A549 (cell line): ENCODE data around the gene ARHGEF1. TPM values are rescaled to one million over a fixed set of nuclear protein-coding genes. Genes with fewer than 3 reads are reported as not detected.

Experiments
- ATAC-seq, 2 experiments: fragments of 200-7000 bp in 1 of 2; fragments of >200 bp in 1 of 2; cut with Nextera tagmentation in 1 of 2; cut with Tn5 transposase in 1 of 2; 3 replicates each; pipeline versions ENCODE4 v1.8.0 to v1.9.1; 2018 to 2020; ENCODE audit warnings: mild to moderate bottlenecking in 1 of 2, moderate library complexity in 1 of 2
- CTCF ChIA-PET: fragments of 300-600 bp; sonication (Branson Sonifier 250); formaldehyde crosslinking; extraction: SDS; loops from one replicate; lab custom pipeline; 2021; ENCODE audit warnings: antibody characterized with exemption, inconsistent platforms; lab: Yijun Ruan, JAX
- POLR2A ChIA-PET: fragments of 350-600 bp; formaldehyde crosslinking; extraction: SDS; loops from one replicate; lab custom pipeline; 2021; ENCODE audit warnings: antibody characterized with exemption, inconsistent platforms; lab: Yijun Ruan, JAX
- DNase-seq, 2 experiments: peaks; one replicate each; pipeline versions ENCODE4 v3.0.0 to v3.0.0-alpha.2; 2011 to 2016; ENCODE audit warnings: low read depth in 1 of 2, low spot score in 1 of 2
- FAIRE-seq: peaks from 2 replicates; lab custom pipeline; 2011; peaks lifted over from hg19 to GRCh38; lab: Jason Lieb, UNC
- H3K27ac ChIP-seq, 2 experiments: fragments of >200 bp; sonication (Bioruptor Twin); formaldehyde crosslinking; 3 replicates each; pipeline ENCODE4 v1.5.1; 2016 to 2017
- H3K4me1 ChIP-seq: fragments of >200 bp; sonication (Bioruptor Twin); formaldehyde crosslinking; 3 replicates; pipeline ENCODE4 v1.6.1; 2016
- H3K4me2 ChIP-seq: fragments of >200 bp; sonication (Bioruptor Twin); formaldehyde crosslinking; 3 replicates; pipeline ENCODE4 v1.6.1; 2016
- H3K4me3 ChIP-seq: fragments of >200 bp; sonication (Bioruptor Twin); formaldehyde crosslinking; 3 replicates; pipeline ENCODE4 v1.5.1; 2016
- H3K9me3 ChIP-seq: fragments of >200 bp; sonication (Bioruptor Twin); formaldehyde crosslinking; 3 replicates; pipeline ENCODE4 v1.6.1; 2016
- BCL3 ChIP-seq: fragments of >200 bp; sonication (Bioruptor Twin); formaldehyde crosslinking; IDR thresholded peaks from 3 replicates; pipeline ENCODE4 v1.6.1; 2016
- CBX8 ChIP-seq: fragments of 200-600 bp; sonication (generic); IDR thresholded peaks from 2 replicates; pipeline ENCODE4 v1.6.1; 2016
- CEBPB ChIP-seq, 2 experiments: fragments of >200 bp in 1 of 2; sonication (Bioruptor Twin) in 1 of 2; formaldehyde crosslinking in 1 of 2; IDR thresholded peaks; 2 replicates each; pipeline ENCODE4 v1.6.1; 2012 to 2016
- EP300 ChIP-seq, 2 experiments: fragments of >200 bp; sonication (Bioruptor Twin); formaldehyde crosslinking; IDR thresholded peaks; 2 replicates in 1 of 2; 3 replicates in 1 of 2; pipeline ENCODE4 v1.6.1; 2016 to 2017
- FOSB ChIP-seq: fragments of 250-450 bp; sonication (Bioruptor Pico); IDR thresholded peaks from 2 replicates; pipeline ENCODE4 v1.5.0; 2020; ENCODE audit warnings: mild to moderate bottlenecking, moderate library complexity
- FOSL2 ChIP-seq, 2 experiments: fragments of 450-650 bp in 1 of 2; fragments of >200 bp in 1 of 2; sonication (Bioruptor Twin) in 1 of 2; formaldehyde crosslinking; IDR thresholded peaks; 2 replicates each; pipeline versions ENCODE4 v1.5.0 to v1.6.1; 2016 to 2020; ENCODE audit warnings: mild to moderate bottlenecking in 1 of 2, moderate library complexity in 1 of 2
- FOXS1 ChIP-seq: fragments of 250-450 bp; sonication (Bioruptor Pico); IDR thresholded peaks from 2 replicates; pipeline ENCODE4 v1.5.0; 2020; ENCODE audit warnings: mild to moderate bottlenecking, moderate library complexity
- HDAC2 ChIP-seq: fragments of 200-600 bp; sonication (generic); IDR thresholded peaks from 2 replicates; pipeline ENCODE4 v1.6.1; 2016
- HES2 ChIP-seq: fragments of >200 bp; sonication (Bioruptor Twin); formaldehyde crosslinking; IDR thresholded peaks from 2 replicates; pipeline ENCODE4 v1.6.1; 2016
- HEYL ChIP-seq: fragments of 250-450 bp; sonication (Bioruptor Pico); IDR thresholded peaks from 2 replicates; pipeline ENCODE4 v1.8.0; 2021; ENCODE audit warnings: mild to moderate bottlenecking, moderate library complexity
- HMGXB4 ChIP-seq: fragments of 250-450 bp; sonication (Bioruptor Pico); IDR thresholded peaks from 2 replicates; pipeline ENCODE4 v1.5.0; 2021; ENCODE audit warnings: mild to moderate bottlenecking, moderate library complexity, borderline replicate concordance
- HOXA7 ChIP-seq: fragments of 250-450 bp; sonication (Bioruptor Pico); IDR thresholded peaks from 2 replicates; pipeline ENCODE4 v1.5.0; 2020; ENCODE audit warnings: mild to moderate bottlenecking, moderate library complexity
- JUN ChIP-seq, 2 experiments: fragments of >200 bp; sonication (Bioruptor Twin); formaldehyde crosslinking; IDR thresholded peaks; 2 replicates in 1 of 2; 3 replicates in 1 of 2; pipeline ENCODE4 v1.6.1; 2016 to 2017
- JUNB ChIP-seq: fragments of >200 bp; sonication (Bioruptor Twin); formaldehyde crosslinking; IDR thresholded peaks from 2 replicates; pipeline ENCODE4 v1.6.1; 2016
- KDM1A ChIP-seq: fragments of 200-600 bp; sonication (generic); IDR thresholded peaks from 2 replicates; pipeline ENCODE4 v1.6.1; 2016; ENCODE audit warnings: low read depth, mild to moderate bottlenecking
- KDM5A ChIP-seq: fragments of 200-600 bp; sonication (generic); IDR thresholded peaks from 2 replicates; pipeline ENCODE4 v1.6.1; 2016; ENCODE audit warnings: antibody characterized with exemption, mild to moderate bottlenecking
- NPAS2 ChIP-seq: fragments of 250-450 bp; sonication (Bioruptor Pico); IDR thresholded peaks from 2 replicates; pipeline ENCODE4 v1.8.0; 2022; ENCODE audit warnings: mild to moderate bottlenecking, moderate library complexity, borderline replicate concordance
- PBX3 ChIP-seq: IDR thresholded peaks from 2 replicates; pipeline ENCODE4 v1.6.1; 2012
- PHF8 ChIP-seq: fragments of 200-600 bp; sonication (generic); IDR thresholded peaks from 2 replicates; pipeline ENCODE4 v1.6.1; 2016; ENCODE audit warnings: low read depth, mild to moderate bottlenecking, antibody characterized with exemption, moderate library complexity, borderline replicate concordance
- POLR2AphosphoS2 ChIP-seq: conservative IDR thresholded peaks from 2 replicates; pipeline ENCODE4 v1.6.1; 2012; ENCODE audit warnings: low read length, improper control_type of control experiment, inconsistent platforms
- RARB ChIP-seq: fragments of 250-450 bp; sonication (Bioruptor Pico); IDR thresholded peaks from 2 replicates; pipeline ENCODE4 v1.8.0; 2021; ENCODE audit warnings: mild to moderate bottlenecking, moderate library complexity
- RCOR1 ChIP-seq: fragments of 150-350 bp; IDR thresholded peaks from 2 replicates; pipeline ENCODE4 v1.6.1; 2014; ENCODE audit warnings: antibody characterized with exemption, low read length, low read depth
- REST ChIP-seq: fragments of 200-600 bp; sonication (generic); IDR thresholded peaks from 2 replicates; pipeline ENCODE4 v1.6.1; 2016; ENCODE audit warnings: antibody characterized with exemption, mild to moderate bottlenecking, moderate library complexity
- RFX5 ChIP-seq: fragments of 450-650 bp; IDR thresholded peaks from 2 replicates; pipeline ENCODE4 v1.7.1; 2014; ENCODE audit warnings: antibody characterized with exemption, mild to moderate bottlenecking, moderate library complexity
- TP53 ChIP-seq: fragments of 250-450 bp; sonication (Bioruptor Pico); IDR thresholded peaks from 2 replicates; pipeline ENCODE4 v1.5.0; 2021; ENCODE audit warnings: mild to moderate bottlenecking, moderate library complexity
- ZC3H11A ChIP-seq: fragments of 450-650 bp; IDR thresholded peaks from 2 replicates; pipeline ENCODE4 v1.6.1; 2014; ENCODE audit warnings: antibody characterized with exemption, mild to moderate bottlenecking
- ZFP36 ChIP-seq: fragments of 450-650 bp; IDR thresholded peaks from 2 replicates; pipeline ENCODE4 v1.6.1; 2014; ENCODE audit warnings: borderline replicate concordance; ENCODE audit not compliant: partially characterized antibody
- WGBS: methylation state at CpG from one replicate; pipeline ENCODE4 v1.1.6; 2017; ENCODE audit errors: missing lambda C conversion rate; 5-methylcytosine and 5-hydroxymethylcytosine counted together
- polyA plus RNA-seq, 4 experiments: library from polyadenylated mRNA; depleted of rRNA in 3 of 4; stranded (reverse); fragments of >200 nt; fragmentation: RNase III in 1 of 4; extraction: RNeasy Plus Mini Kit Qiagen cat#74134 plus additional on column Dnase treatment in 1 of 4; gene quantifications; 2 replicates in 3 of 4; 3 replicates in 1 of 4; pipeline ENCODE4 v1.2.3, GENCODE V29; 2011 to 2017

ARHGEF1 gene
- polyA plus RNA-seq, 2 of the 4 experiments (the other 2 are of a cell fraction): 38.0 to 84.2 TPM

- TF ChIP-seq HOXA7 (peak; percentile 89), TP53 (CRISPR knock-in tag) (peak; percentile 46), EP300 (IDR thresholded peaks at IDR 0.05) (no peak), ZFP36 (no peak), HES2 (no peak), JUN (IDR thresholded peaks at IDR 0.05) (peak in 1 of 2 experiments; percentile 54; a peak in 3 of 5 replicates), PBX3 (peak; percentile 65; the same call in 1 of the 2 replicates), FOSL2 (IDR thresholded peaks at IDR 0.05) (no peak), FOSL2 (CRISPR knock-in tag; IDR thresholded peaks at IDR 0.05) (no peak; the same call in 1 of the 2 replicates), RARB (CRISPR knock-in tag) (peak; percentile 93), BCL3 (peak; percentile 59; the same call in 2 of the 3 replicates), CEBPB (IDR thresholded peaks at IDR 0.05) (no peak), NPAS2 (CRISPR knock-in tag) (no peak)
Observed at GRCh38 chr19:41871573-41872383, 11.2 kb upstream of the ARHGEF1 start (continued).

GRCh38 chr19:41872384-41872774 lies 10.6 kb upstream of the ARHGEF1 start:
- H3K27ac ChIP-seq: no peak overlapping the region
- peaks cover 41% of the 10 kb centered on the region for H3K4me1 ChIP-seq
- H3K4me3 ChIP-seq: no peak overlapping the region
- DNase-seq (no peak), FAIRE-seq (peak; percentile 28), ATAC-seq (peak; percentile 2 to 16; a peak in 5 of 6 replicates)
- POLR2A ChIA-PET: interaction anchor here (0.6 to 5.0 kb wide), 9 partner anchors 9 to 1113 kb away, joined by 3 to 102 read pairs (median 5); partner anchors contain the start of genes ARHGEF1, ERFL, RABAC1 and RPS19
- CTCF ChIA-PET: interaction anchor here (0.8 to 8.4 kb wide), 23 partner anchors 9 to 374 kb away, joined by 3 to 87 read pairs (median 9); partner anchors contain the start of genes ARHGEF1, ERFL, RABAC1 and RPS19
- 93% methylated on average over 12 of the region's 12 CpGs for WGBS
- no peak overlapping the region for H3K4me2 ChIP-seq
- no peaks in the 10 kb centered on the region for H3K9me3 ChIP-seq
- TF ChIP-seq HES2 (no peak), JUNB (no peak), TP53 (CRISPR knock-in tag) (peak; percentile 9; the same call in 1 of the 2 replicates), KDM5A (no peak), HEYL (CRISPR knock-in tag) (peak; percentile 51; the same call in 1 of the 2 replicates), CBX8 (no peak), PHF8 (no peak), FOXS1 (CRISPR knock-in tag) (no peak), RCOR1 (no peak), KDM1A (no peak), PBX3 (peak; percentile 9; the same call in 1 of the 2 replicates), FOSB (CRISPR knock-in tag) (peak; percentile 86), REST (no peak; the same call in 1 of the 2 replicates), POLR2AphosphoS2 (peak; percentile 71; the same call in 1 of the 2 replicates), ZC3H11A (no peak), RFX5 (no peak), HDAC2 (no peak), HMGXB4 (CRISPR knock-in tag) (no peak; the same call in 1 of the 2 replicates)
